B cell (primary cell): Measurements from ENCODE around the gene C1orf87. TPM values are rescaled to one million over a fixed set of nuclear protein-coding genes. Genes with fewer than 3 reads are reported as not detected.

Experiments
- ATAC-seq: fragments of 200-7000 bp; cut with Tn5 transposase; one replicate; pipeline ENCODE4 v1.10.0; 2021; ENCODE audit warnings: low read depth, mild to moderate bottlenecking, moderate number of reproducible peaks, moderate library complexity
- CTCF ChIA-PET: fragments of 350-600 bp; sonication (Branson Sonifier 250); formaldehyde crosslinking; loops from one replicate; lab custom pipeline; 2021; ENCODE audit warnings: antibody characterized with exemption, inconsistent platforms; lab: Charles Lee
- POLR2A ChIA-PET: fragments of 350-600 bp; sonication (Branson Sonifier 250); formaldehyde crosslinking; loops from one replicate; lab custom pipeline; 2021; ENCODE audit warnings: antibody characterized with exemption; lab: Charles Lee
- DNase-seq: peaks from one replicate; pipeline ENCODE4 v3.0.0; 2013
- H2AFZ ChIP-seq: 2 replicates; pipeline ENCODE4 v1.6.1; 2012; ENCODE audit warnings: mild to moderate bottlenecking, low read depth, low read length; ENCODE audit not compliant: insufficient read depth, poor library complexity, severe bottlenecking
- H3K27ac ChIP-seq, 2 donors: 1 replicate in 1 of 2; 2 replicates in 1 of 2; pipeline ENCODE4 v1.5.1; 2012 to 2013; ENCODE audit warnings: low read length in 2 of 2, mild to moderate bottlenecking in 2 of 2, moderate library complexity in 1 of 2
- H3K27me3 ChIP-seq, 4 experiments: fragments of 200-600 bp in 1 of 4; sonication (generic) in 1 of 4; replicated peaks in 1 of 4; 1 replicate in 2 of 4; 2 replicates in 2 of 4; pipeline versions ENCODE4 v1.6.1 to v1.7.0; 2013 to 2016; ENCODE audit warnings: low read length in 3 of 4, mild to moderate bottlenecking in 2 of 4, mixed read lengths in 1 of 4, moderate library complexity in 1 of 4; ENCODE audit not compliant: insufficient read depth in 4 of 4, control insufficient read depth in 3 of 4; ENCODE audit errors: control extremely low read depth in 1 of 4
- H3K36me3 ChIP-seq, 2 experiments: replicated peaks in 1 of 2; 1 replicate in 1 of 2; 2 replicates in 1 of 2; pipeline versions ENCODE4 v1.6.1 to v1.7.1; 2013; ENCODE audit warnings: low read length in 1 of 2; ENCODE audit not compliant: insufficient read depth in 2 of 2, control insufficient read depth in 1 of 2; ENCODE audit errors: control extremely low read depth in 1 of 2, extremely low read depth in 1 of 2
- H3K4me1 ChIP-seq, 2 donors: fragments of 200-600 bp in 1 of 2; sonication (generic) in 1 of 2; 1 replicate in 1 of 2; 2 replicates in 1 of 2; pipeline versions ENCODE4 v1.5.1 to v1.6.1; 2013 to 2017; ENCODE audit warnings: low read length in 2 of 2; ENCODE audit not compliant: control insufficient read depth in 2 of 2, insufficient read depth in 2 of 2
- H3K4me2 ChIP-seq: replicated peaks from 2 replicates; pipeline ENCODE3; 2012; ENCODE audit warnings: mild to moderate bottlenecking, low read depth, low read length; ENCODE audit not compliant: poor library complexity, severe bottlenecking
- H3K4me3 ChIP-seq, 5 experiments: fragments of 200-600 bp in 1 of 5; sonication (generic) in 1 of 5; 1 replicate in 3 of 5; 2 replicates in 2 of 5; pipeline versions ENCODE4 v1.5.1 to v1.7.0; 2011 to 2016; ENCODE audit warnings: low read length in 4 of 5, mild to moderate bottlenecking in 4 of 5, low read depth in 2 of 5, control low read depth in 1 of 5, moderate library complexity in 1 of 5; ENCODE audit not compliant: insufficient read depth in 1 of 5; ENCODE audit errors: control extremely low read depth in 1 of 5, extremely low read depth in 1 of 5
- H3K79me2 ChIP-seq: fragments of 200-600 bp; sonication (generic); one replicate; pipeline ENCODE4 v1.6.0; 2016; ENCODE audit warnings: low read length; ENCODE audit not compliant: control insufficient read depth, insufficient read depth
- H3K9ac ChIP-seq: fragments of 200-600 bp; sonication (generic); 2 replicates; pipeline ENCODE4 v1.6.1; 2017; ENCODE audit warnings: mild to moderate bottlenecking, low read length, moderate library complexity
- H3K9me3 ChIP-seq, 3 donors: one replicate each; pipeline versions ENCODE4 v1.6.1 to v1.7.1; 2013; ENCODE audit warnings: low read length in 2 of 3; ENCODE audit not compliant: control insufficient read depth in 2 of 3, insufficient read depth in 1 of 3; ENCODE audit errors: control extremely low read depth in 1 of 3
- H4K20me1 ChIP-seq: 2 replicates; pipeline ENCODE4 v1.6.0; 2012; ENCODE audit warnings: mild to moderate bottlenecking, low read length; ENCODE audit not compliant: insufficient read depth, control insufficient read depth, poor library complexity, severe bottlenecking
- H3K27ac Mint-ChIP-seq: one replicate; pipeline ENCODE4 v1.8.0; 2021; ENCODE audit warnings: mixed read lengths
- H3K27me3 Mint-ChIP-seq: one replicate; pipeline ENCODE4 v1.8.0; 2021; ENCODE audit warnings: mixed read lengths
- H3K4me1 Mint-ChIP-seq: one replicate; pipeline ENCODE4 v1.8.0; 2021; ENCODE audit warnings: mixed read lengths
- H3K4me3 Mint-ChIP-seq: one replicate; pipeline ENCODE4 v1.8.0; 2021; ENCODE audit warnings: mixed read lengths
- H3K9me3 Mint-ChIP-seq: one replicate; pipeline ENCODE4 v1.8.0; 2022; ENCODE audit warnings: mixed read lengths; ENCODE audit not compliant: insufficient read depth
- EZH2 ChIP-seq: IDR thresholded peaks from 2 replicates; pipeline ENCODE4 v1.6.1; 2012; ENCODE audit warnings: borderline replicate concordance, low read depth, mild to moderate bottlenecking, moderate library complexity, low read length; ENCODE audit not compliant: insufficient read depth, poor library complexity, severe bottlenecking
- WGBS: methylation state at CpG from one replicate; pipeline ENCODE4 v1.1.5; 2013; ENCODE audit warnings: missing lambda C conversion rate; ENCODE audit not compliant: insufficient coverage; 5-methylcytosine and 5-hydroxymethylcytosine counted together
- intact Hi-C: fragments of 100-400 bp; cut with micrococcal nuclease; formaldehyde crosslinking; loops from one replicate; pipeline ENCODE4 v1.10.0; 2022
- polyA plus RNA-seq: library from polyadenylated mRNA; depleted of rRNA; stranded (reverse); fragments of >200 nt; gene quantifications from 2 replicates; pipeline ENCODE4 v1.2.3, GENCODE V29; 2012
- total RNA-seq, 2 donors: library from RNA; stranded (reverse); fragments of 120-200 nt in 1 of 2; gene quantifications; 1 replicate in 1 of 2; 2 replicates in 1 of 2; pipeline versions ENCODE4 v1.2.3 to v1.2.4, GENCODE V29; 2013 to 2022
- TF ChIP-seq, protein P1 (sequence below): fragments of 200-600 bp; IDR thresholded peaks from one replicate; pipeline ENCODE4 v1.8.0; 2022; ENCODE audit warnings: antibody characterized with exemption, mild to moderate bottlenecking

C1orf87 gene
- total and polyA plus RNA-seq, 2 donors (not counting 1 experiment from before 2014, with no cell fraction given), result not detected

DNA sequence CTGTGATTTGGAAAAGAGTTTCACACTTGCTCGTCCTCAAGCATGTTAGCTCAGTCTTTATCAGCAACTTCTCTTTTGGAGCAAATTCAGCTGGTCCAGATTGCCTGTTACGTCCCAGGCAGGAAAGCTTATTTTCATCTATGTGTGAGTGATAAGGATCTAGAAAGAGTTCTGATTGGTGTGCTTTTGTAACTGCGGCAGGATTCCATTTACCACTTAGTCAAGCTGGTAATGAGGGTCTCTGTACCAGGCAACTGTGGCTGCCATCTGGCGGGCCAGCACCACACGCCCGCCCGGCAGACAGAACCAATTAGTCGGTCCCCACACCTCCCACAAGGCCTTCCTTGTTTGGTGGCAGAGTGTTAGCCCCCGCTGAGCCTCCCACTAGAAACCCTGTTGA, 21.0 kb downstream of the C1orf87 start:
- H3K9ac ChIP-seq, result no peak overlapping the region
- DNase-seq, result no peak
- H4K20me1 ChIP-seq, result no peaks in the 10 kb centered on the region
- H3K79me2 ChIP-seq, result no peaks in the 10 kb centered on the region
- H3K4me1 ChIP-seq, result no peaks in the 10 kb centered on the region
- no peak overlapping the region for H3K4me2 ChIP-seq
- peaks cover 0 to 7% (median 0%) of the 10 kb centered on the region in 3 donors for H3K9me3 ChIP-seq
- Mint-ChIP-seq H3K4me1 (no peaks in the 10 kb centered on the region), H3K4me3 (no peak overlapping the region), H3K27ac (no peak overlapping the region), H3K27me3 (peaks cover 3% of the 10 kb centered on the region), H3K9me3 (peaks cover 2% of the 10 kb centered on the region)
- POLR2A ChIA-PET, result no interaction called here
- CTCF ChIA-PET, result no interaction called here
- no peaks in the 10 kb centered on the region for H3K36me3 ChIP-seq
- no peak for ATAC-seq
- H2AFZ ChIP-seq, result no peak overlapping the region
- WGBS, result 93% methylated on average over 3 of the region's 9 CpGs
- H3K27ac ChIP-seq, result no peak overlapping the region
- TF ChIP-seq, protein P1, sequence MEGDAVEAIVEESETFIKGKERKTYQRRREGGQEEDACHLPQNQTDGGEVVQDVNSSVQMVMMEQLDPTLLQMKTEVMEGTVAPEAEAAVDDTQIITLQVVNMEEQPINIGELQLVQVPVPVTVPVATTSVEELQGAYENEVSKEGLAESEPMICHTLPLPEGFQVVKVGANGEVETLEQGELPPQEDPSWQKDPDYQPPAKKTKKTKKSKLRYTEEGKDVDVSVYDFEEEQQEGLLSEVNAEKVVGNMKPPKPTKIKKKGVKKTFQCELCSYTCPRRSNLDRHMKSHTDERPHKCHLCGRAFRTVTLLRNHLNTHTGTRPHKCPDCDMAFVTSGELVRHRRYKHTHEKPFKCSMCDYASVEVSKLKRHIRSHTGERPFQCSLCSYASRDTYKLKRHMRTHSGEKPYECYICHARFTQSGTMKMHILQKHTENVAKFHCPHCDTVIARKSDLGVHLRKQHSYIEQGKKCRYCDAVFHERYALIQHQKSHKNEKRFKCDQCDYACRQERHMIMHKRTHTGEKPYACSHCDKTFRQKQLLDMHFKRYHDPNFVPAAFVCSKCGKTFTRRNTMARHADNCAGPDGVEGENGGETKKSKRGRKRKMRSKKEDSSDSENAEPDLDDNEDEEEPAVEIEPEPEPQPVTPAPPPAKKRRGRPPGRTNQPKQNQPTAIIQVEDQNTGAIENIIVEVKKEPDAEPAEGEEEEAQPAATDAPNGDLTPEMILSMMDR, result no peak
- TF ChIP-seq EZH2, result no peak
- intact Hi-C loops, result no loop called here
- H3K27me3 ChIP-seq, result no peaks in the 10 kb centered on the region
- H3K4me3 ChIP-seq, result no peak overlapping the region

DNA sequence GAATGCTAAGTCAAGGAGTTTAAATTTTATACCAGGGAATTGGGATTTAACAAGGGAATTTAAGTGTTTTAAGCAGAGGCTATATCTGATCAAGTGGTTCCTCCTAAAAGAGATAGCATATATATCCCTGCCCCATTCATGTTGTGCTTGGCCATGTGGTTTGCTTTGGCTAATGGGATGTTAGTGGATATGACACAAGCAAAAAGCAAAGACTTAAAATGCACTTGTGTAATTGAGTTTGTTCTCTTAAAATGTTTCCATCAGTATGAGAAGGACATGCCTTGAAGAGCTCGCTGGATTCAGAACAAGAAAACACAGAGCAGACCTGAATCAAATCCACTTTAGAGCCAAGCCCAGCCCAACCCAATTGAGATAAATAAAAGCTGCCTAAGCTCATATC, 22.4 kb downstream of the C1orf87 start:
- Histone ChIP-seq H3K4me2 (no peak overlapping the region), H3K27ac (no peak overlapping the region), H3K27me3 (no peaks in the 10 kb centered on the region), H3K79me2 (no peaks in the 10 kb centered on the region), H3K9me3 (peaks cover 0 to 7% (median 0%) of the 10 kb centered on the region in 3 donors), H4K20me1 (no peaks in the 10 kb centered on the region), H3K4me3 (no peak overlapping the region), H2AFZ (no peak overlapping the region), H3K4me1 (no peaks in the 10 kb centered on the region), H3K9ac (no peak overlapping the region), H3K36me3 (no peaks in the 10 kb centered on the region)
- Mint-ChIP-seq H3K27me3 (peaks cover 3% of the 10 kb centered on the region), H3K4me3 (no peak overlapping the region), H3K9me3 (peaks cover 2% of the 10 kb centered on the region), H3K27ac (no peak overlapping the region), H3K4me1 (no peaks in the 10 kb centered on the region)
- DNase-seq, result no peak
- 100% methylated on average over 1 of the region's 1 CpG for WGBS
- CTCF ChIA-PET, result no interaction called here
- no peak for TF ChIP-seq EZH2
- TF ChIP-seq, protein P1, result no peak
- intact Hi-C loops, result no loop called here
- POLR2A ChIA-PET, result no interaction called here
- ATAC-seq, result no peak
